Mesothelial cell of epicardium (in vitro differentiated cells): Measurements from ENCODE around the gene OR2T10. TPM values are rescaled to one million over a fixed set of nuclear protein-coding genes. Genes with fewer than 3 reads are reported as not detected.

Experiments used
- DNase-seq, 2 experiments: peaks; one replicate each; pipeline ENCODE4 v3.0.0; 2021; ENCODE audit warnings: low spot score in 2 of 2; ENCODE audit not compliant: unreplicated experiment in 2 of 2
- H3K27ac Mint-ChIP-seq: 2 replicates; pipeline ENCODE4 v1.8.0; 2021; ENCODE audit warnings: mixed read lengths
- H3K27me3 Mint-ChIP-seq: 2 replicates; pipeline ENCODE4 v1.8.0; 2021; ENCODE audit warnings: low read depth, mixed read lengths
- H3K36me3 Mint-ChIP-seq: 2 replicates; pipeline ENCODE4 v1.8.0; 2021; ENCODE audit warnings: mixed read lengths
- H3K4me1 Mint-ChIP-seq: 2 replicates; pipeline ENCODE4 v1.8.0; 2021; ENCODE audit warnings: mixed read lengths
- H3K4me3 Mint-ChIP-seq: 2 replicates; pipeline ENCODE4 v1.8.0; 2021; ENCODE audit warnings: mild to moderate bottlenecking, moderate library complexity, mixed read lengths
- H3K9me3 Mint-ChIP-seq: 2 replicates; pipeline ENCODE4 v1.8.0; 2021; ENCODE audit warnings: mixed read lengths
- total RNA-seq: library from RNA; stranded (reverse); gene quantifications from 3 replicates; pipeline ENCODE4 v1.2.1, GENCODE V29; 2021
- TF ChIP-seq, protein P1 (sequence below): fragments of 200-600 bp; sonication (generic); IDR thresholded peaks from one replicate; pipeline ENCODE4 v1.5.0; 2021; ENCODE audit warnings: antibody characterized with exemption; ENCODE audit not compliant: unreplicated experiment

Gene OR2T10
- total RNA-seq, 1 donor from 2014 or later = not detected

DNA sequence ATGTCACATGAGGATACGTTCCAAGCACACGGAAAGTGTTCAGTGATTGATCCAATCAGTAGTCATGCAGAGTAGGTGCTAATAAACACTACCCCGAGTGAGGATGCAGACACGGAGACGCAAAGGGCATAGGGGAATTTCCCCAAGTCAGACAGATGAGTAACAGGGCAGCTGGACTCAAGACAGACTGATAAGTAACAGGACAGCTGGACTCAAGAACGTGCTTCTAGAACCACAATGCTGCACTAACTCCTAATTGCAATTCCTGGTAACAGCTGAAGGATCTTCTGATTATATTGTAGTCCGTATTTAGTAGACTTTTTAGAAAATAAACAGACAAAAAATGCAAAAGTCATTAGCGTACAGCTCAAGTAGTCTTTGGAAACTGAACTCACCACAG lies 1.9 kb upstream of the OR2T10 start:
- Mint-ChIP-seq H3K36me3 (no peaks in the 10 kb centered on the region), H3K4me1 (no peaks in the 10 kb centered on the region), H3K27me3 (no peaks in the 10 kb centered on the region), H3K9me3 (peaks cover 65% of the 10 kb centered on the region), H3K27ac (no peak overlapping the region), H3K4me3 (no peak overlapping the region)
- no peak for DNase-seq
- TF ChIP-seq, protein P1, sequence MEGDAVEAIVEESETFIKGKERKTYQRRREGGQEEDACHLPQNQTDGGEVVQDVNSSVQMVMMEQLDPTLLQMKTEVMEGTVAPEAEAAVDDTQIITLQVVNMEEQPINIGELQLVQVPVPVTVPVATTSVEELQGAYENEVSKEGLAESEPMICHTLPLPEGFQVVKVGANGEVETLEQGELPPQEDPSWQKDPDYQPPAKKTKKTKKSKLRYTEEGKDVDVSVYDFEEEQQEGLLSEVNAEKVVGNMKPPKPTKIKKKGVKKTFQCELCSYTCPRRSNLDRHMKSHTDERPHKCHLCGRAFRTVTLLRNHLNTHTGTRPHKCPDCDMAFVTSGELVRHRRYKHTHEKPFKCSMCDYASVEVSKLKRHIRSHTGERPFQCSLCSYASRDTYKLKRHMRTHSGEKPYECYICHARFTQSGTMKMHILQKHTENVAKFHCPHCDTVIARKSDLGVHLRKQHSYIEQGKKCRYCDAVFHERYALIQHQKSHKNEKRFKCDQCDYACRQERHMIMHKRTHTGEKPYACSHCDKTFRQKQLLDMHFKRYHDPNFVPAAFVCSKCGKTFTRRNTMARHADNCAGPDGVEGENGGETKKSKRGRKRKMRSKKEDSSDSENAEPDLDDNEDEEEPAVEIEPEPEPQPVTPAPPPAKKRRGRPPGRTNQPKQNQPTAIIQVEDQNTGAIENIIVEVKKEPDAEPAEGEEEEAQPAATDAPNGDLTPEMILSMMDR = no peak

DNA sequence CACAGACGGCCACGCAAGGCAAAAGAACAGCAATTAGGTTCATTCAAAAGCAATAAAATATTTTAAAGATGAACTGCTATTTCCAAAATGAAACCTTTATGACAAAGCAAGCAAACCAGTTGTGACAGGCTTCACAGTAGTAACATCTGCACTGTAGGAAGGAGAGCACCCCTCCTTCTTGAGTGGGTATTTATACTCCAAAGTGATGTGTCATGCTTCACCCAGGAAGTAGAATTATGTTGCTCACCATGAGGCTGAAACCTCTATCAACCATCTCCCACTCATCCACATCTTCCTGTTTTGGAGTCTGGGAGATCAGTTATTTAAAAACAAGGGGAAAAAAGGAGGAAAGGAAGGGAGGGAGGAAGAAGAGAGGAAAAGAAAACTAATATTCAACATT lies 885 bp downstream of the OR2T10 start:
- no peaks in the 10 kb centered on the region for H3K27me3 Mint-ChIP-seq
- DNase-seq = no peak
- no peaks in the 10 kb centered on the region for H3K36me3 Mint-ChIP-seq
- no peak overlapping the region for H3K27ac Mint-ChIP-seq
- H3K9me3 Mint-ChIP-seq = peaks cover 61% of the 10 kb centered on the region
- no peak overlapping the region for H3K4me3 Mint-ChIP-seq
- TF ChIP-seq, protein P1 = no peak
- no peaks in the 10 kb centered on the region for H3K4me1 Mint-ChIP-seq

DNA sequence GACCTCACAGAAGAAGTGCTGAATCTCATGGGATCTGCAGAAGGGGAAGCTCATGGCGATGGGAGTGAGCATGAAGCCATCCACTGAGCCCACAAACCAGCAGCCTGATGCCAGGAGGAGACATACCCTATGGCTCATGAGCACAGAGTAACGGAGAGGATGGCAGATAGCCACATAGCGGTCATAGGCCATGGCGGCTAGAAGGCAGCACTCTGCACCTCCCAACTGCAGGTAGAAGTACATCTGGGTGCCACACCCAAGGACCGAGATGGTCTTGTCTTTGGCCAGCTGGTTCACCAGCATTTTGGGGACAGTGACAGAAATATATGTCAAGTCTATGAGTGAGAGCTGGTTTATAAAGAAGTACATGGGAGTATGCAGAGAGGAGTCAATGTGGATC lies 4.3 kb downstream of the OR2T10 start:
- H3K4me3 Mint-ChIP-seq = no peak overlapping the region
- no peaks in the 10 kb centered on the region for H3K4me1 Mint-ChIP-seq
- H3K27me3 Mint-ChIP-seq = no peaks in the 10 kb centered on the region
- no peak overlapping the region for H3K27ac Mint-ChIP-seq
- H3K9me3 Mint-ChIP-seq = peaks cover 71% of the 10 kb centered on the region
- TF ChIP-seq, protein P1 = no peak
- no peak for DNase-seq
- H3K36me3 Mint-ChIP-seq = no peaks in the 10 kb centered on the region

DNA sequence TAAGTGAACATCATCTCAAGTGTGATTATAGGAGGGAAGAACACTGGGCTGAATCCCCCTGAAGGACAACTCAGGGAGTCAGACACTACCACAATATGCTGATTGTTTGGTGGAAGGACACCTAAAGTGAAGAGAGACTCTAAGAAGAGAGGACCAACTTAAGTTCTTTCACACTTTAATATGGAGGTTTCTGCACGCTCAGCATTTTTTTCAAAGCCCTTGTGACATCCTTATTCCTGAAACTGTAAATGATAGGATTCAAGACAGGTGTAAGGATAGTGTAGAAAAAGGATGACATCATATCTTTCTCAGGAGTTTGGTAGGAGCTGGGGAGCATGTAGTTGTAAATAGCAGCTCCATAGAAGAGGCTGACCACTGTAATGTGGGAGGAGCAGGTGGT lies 4.8 kb downstream of the OR2T10 start:
- TF ChIP-seq, protein P1 = no peak
- no peaks in the 10 kb centered on the region for H3K27me3 Mint-ChIP-seq
- no peak overlapping the region for H3K4me3 Mint-ChIP-seq
- no peaks in the 10 kb centered on the region for H3K36me3 Mint-ChIP-seq
- H3K9me3 Mint-ChIP-seq = peaks cover 76% of the 10 kb centered on the region
- H3K4me1 Mint-ChIP-seq = no peaks in the 10 kb centered on the region
- no peak overlapping the region for H3K27ac Mint-ChIP-seq
- no peak for DNase-seq

DNA sequence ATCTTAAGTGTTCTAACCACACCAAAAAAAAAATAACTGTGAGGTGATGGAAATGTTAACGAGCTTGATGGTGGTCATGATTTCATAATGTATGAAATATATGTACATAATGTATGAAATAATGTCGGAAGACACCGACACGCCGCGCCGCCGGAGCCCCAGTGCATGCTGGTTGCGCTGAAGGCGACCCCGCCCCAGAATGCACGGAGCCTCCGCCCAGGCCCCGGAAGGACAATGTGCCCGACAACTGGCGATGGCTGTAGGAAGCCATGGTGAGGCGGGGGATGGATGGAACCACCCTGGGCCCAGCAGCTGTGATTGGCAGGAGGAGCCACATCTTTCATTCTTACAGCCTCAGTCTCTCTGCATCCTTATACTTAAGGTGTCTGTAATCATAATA lies 7.4 kb downstream of the OR2T10 start:
- Mint-ChIP-seq H3K27ac (no peak overlapping the region), H3K9me3 (peaks cover 81% of the 10 kb centered on the region), H3K4me3 (no peak overlapping the region), H3K4me1 (no peaks in the 10 kb centered on the region), H3K27me3 (no peaks in the 10 kb centered on the region), H3K36me3 (no peaks in the 10 kb centered on the region)
- DNase-seq = no peak
- TF ChIP-seq, protein P1 = no peak

DNA sequence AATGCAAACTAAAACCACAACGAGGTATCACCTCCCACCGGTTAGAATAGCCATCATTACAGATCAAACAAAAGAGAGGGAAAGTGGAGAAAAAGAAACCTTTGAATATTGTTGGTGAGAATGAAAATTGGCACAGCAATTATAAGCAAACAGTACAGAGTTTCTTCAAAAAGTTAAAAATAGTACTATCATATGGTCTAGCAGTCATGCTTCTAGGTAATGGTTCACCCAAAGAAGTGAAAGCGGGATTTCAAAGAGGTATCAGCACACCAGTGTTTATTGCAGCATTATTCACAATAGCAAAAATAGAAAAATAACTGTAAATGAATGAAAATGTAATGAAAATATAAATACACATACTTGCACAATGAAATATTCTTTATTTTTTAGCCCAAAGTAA lies 8.2 kb downstream of the OR2T10 start:
- TF ChIP-seq, protein P1 = no peak
- H3K36me3 Mint-ChIP-seq = no peaks in the 10 kb centered on the region
- no peaks in the 10 kb centered on the region for H3K27me3 Mint-ChIP-seq
- H3K4me1 Mint-ChIP-seq = no peaks in the 10 kb centered on the region
- H3K27ac Mint-ChIP-seq = no peak overlapping the region
- no peak overlapping the region for H3K4me3 Mint-ChIP-seq
- peaks cover 79% of the 10 kb centered on the region for H3K9me3 Mint-ChIP-seq
- no peak for DNase-seq
